UCSD-AML1 (cell line): ENCODE measurements around the gene IRF6.
"Not testable (repeated sequence)": the region's sequence is repeated elsewhere in the genome, so short reads cannot be mapped to it uniquely, and the experiment has no call there.

Experiments used
- DNase-seq: peaks from one replicate; lab custom pipeline; 2025; ENCODE audit not compliant: unreplicated experiment; lab: John Stamatoyannopoulos, UW

Gene IRF6

DNA sequence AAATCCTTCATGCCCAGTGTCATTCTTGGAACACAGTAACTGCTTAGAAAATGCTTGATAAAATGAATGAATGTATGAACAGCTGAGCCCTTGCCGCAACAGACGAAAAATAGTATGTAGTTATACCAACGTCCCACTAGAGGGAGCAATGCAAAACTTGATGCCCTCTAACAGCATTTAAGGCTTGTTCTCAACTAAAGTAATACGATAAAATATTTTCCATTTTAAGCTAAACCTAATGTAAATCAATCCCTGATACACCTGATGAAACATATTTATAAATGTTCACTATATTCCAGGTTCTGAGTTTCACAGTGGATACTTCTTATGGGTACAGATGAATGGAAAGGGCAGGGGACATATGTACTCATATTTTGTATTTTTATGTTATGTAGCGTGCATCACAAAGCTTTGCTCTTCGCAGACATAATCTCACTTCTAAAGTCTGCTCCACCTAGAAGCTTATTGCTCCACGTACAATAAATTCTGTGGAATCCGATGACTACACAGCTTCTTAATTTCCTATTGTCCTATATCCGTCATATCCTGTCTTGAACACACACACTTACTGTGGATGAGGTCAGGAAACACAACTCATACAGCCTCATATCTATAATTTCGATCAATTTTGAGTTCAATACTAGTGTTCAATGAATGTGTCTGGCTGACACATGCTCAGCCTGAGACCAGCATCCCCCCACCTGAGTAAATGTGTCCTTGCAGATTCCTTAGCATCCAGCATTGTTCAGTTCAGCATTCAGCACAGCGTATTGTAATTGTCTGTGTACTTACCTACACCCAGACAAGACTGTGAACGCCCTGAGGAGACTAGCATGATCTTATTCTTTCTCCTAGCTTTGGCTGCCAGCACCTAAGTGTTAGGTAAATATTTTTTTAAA, 17.4 kb upstream of the IRF6 start:
- no peak for DNase-seq

GRCh38 chr1:209822706-209823105, 16.8 kb upstream of the IRF6 start:
- DNase-seq, result no peak

- no peak for DNase-seq
Observed at GRCh38 chr1:209820986-209821385, 15.0 kb upstream of the IRF6 start.

DNA sequence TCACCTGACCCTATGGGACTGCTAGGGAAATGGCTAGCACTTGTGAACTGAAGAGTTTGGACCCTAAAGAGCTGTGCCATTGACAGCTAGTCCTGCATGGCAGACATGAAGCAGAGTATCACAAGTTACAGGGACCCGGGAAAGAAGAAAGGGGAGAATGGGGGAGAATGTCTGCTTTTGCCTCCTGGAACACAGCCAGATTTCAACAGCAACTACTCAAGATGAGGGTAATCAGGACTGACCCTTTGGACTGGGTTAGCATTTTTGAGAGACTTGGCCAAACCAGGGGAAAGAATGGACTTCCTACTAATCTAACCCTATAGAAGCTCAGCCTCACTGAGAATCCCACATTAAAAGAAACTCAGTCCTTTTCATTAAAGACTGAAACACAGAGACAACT, 13.1 kb upstream of the IRF6 start:
- no peak for DNase-seq

GRCh38 chr1:209817691-209818090, 11.7 kb upstream of the IRF6 start:
- DNase-seq, result no peak

DNA sequence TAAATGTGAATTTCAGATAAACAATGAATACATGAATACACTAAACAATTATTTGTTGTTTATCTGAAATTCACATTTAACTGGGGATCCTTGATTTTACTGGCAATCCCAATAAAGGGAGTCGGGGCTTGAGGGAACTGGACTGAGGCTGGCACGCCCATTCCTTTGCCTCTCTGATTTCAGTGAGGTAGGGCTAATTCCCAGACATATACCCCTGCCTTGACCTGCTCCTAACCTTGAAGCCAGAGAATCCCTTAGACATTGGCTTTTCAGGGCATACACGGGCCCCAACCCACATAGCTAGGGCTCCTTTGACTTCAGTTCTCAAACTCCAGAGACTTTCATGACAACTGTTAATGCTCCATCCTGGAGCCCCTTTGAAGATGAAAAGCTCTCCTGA, 11.0 kb upstream of the IRF6 start:
- DNase-seq, result no peak

GRCh38 chr1:209815931-209816341, 10.0 kb upstream of the IRF6 start:
- DNase-seq, result no peak

DNA sequence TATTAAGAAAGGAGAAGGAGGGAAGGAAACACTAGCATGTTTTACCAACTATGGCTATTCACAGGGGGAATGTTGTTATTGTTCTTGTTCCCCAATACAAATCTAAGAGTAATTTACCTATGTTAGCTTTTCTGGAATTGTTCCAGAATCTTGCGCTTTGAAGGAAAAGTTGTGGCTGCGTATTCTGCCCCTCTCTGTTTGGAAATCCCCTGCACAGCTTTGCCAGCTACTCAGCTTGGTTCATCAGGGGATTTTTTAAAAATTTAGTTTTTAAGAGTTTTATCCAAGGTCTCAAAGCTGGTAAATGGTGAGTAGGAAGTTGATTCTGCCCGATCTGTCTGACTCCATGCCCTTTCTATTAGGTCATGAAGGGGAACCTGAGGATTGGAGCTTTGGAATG, 9.5 kb upstream of the IRF6 start:
- DNase-seq, result no peak

DNA sequence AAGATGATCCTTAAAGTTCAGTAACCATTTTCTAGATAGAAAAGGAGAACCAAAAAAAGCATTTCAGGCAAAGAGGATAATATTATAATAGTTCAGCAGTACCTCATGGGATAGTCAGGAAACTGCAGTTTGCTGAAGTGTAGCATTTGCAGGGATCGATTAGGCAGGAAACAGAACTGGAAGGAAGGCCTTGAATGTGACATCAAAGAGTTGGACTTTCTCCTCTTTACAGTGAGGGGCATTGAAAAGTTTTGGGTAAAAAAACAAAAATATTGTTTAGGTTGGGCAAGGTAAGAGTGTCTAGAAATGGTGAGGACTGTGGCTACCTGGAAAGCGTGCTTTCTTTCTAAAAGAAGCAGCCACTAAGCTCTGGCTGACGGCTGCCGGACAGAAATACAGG, 8.0 kb upstream of the IRF6 start:
- DNase-seq, result no peak

- DNase-seq, result no peak
Observed at GRCh38 chr1:209810783-209811182, 4.8 kb upstream of the IRF6 start.

- no peak for DNase-seq
Observed at GRCh38 chr1:209809611-209810010, 3.7 kb upstream of the IRF6 start.

- no peak for DNase-seq
Observed at GRCh38 chr1:209808059-209808581, 2.2 kb upstream of the IRF6 start.

- DNase-seq, result no peak
Observed at GRCh38 chr1:209807509-209807908, 1.6 kb upstream of the IRF6 start.

DNA sequence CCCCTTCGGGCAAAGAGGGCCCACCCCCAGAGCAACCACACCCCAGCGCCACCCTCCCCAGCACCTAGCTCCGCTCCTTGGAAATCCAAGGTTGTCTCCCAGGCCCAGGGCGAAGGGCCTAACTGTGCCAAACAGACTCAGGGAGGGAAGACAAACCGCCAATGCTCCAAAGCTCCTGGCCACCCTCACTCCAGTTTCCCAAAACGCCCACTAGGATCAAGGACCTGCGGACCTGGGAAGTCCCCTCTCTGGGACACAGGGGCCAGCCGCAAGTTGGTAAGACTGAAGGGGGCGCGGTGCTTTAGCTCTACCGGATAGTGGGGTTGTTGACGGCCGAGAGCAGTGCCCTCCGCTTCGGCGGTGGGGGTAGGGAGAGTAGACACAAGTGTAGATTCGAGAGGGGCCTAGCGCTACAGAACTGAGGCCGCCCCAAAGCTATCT, 581 bp downstream of the IRF6 start:
- no peak for DNase-seq

DNA sequence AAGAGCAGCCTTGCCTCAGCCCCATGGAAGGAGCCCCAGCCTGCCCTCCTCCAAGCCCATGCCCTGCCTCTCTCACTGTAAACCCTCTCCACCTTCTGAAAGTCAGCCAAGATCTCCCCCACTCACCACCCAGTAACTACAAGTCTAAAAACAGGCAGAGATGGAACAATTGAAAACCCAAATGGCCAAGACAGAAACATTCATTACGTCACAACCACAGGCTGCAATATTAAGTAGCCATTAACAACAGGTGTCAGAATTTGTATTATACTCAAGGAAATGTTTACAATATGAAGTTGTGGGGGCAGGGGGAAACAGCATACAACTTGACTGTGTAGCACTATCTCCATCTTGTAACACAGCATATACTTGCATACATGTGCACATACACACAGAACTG, 2.4 kb downstream of the IRF6 start:
- no peak for DNase-seq

GRCh38 chr1:209802780-209803152, 3.2 kb downstream of the IRF6 start:
- no peak for DNase-seq

DNA sequence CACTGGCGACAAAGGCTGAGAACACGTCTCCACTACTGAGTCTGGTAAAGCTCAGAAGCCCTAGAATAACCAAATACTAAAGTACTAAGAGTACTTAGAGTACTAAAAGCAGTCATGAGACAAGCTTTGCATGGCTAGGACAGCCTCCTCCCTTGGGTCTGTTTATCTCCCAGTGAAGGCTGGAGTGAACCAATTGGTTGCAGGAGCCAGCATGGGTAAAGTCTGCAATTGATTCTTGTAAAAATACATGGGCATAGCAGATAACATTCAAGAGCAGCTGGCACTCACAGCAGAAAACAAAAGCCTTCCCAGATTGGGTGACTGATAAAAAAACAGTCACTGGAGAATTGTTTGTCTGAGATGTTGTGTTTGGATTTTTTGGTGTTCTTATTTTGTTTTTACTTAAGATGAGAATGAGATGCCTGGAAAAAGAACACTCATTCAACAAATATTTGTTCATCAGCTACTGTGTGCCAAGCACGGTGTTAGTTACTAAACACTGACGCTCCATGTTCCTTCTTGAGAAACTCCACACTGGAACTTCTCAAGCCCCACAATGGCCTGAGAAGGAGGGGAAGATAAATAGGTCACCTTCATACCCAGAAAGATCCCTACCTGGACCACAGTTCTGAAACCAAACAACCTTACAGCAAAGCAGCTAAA, 3.7 kb downstream of the IRF6 start:
- DNase-seq, result no peak

DNA sequence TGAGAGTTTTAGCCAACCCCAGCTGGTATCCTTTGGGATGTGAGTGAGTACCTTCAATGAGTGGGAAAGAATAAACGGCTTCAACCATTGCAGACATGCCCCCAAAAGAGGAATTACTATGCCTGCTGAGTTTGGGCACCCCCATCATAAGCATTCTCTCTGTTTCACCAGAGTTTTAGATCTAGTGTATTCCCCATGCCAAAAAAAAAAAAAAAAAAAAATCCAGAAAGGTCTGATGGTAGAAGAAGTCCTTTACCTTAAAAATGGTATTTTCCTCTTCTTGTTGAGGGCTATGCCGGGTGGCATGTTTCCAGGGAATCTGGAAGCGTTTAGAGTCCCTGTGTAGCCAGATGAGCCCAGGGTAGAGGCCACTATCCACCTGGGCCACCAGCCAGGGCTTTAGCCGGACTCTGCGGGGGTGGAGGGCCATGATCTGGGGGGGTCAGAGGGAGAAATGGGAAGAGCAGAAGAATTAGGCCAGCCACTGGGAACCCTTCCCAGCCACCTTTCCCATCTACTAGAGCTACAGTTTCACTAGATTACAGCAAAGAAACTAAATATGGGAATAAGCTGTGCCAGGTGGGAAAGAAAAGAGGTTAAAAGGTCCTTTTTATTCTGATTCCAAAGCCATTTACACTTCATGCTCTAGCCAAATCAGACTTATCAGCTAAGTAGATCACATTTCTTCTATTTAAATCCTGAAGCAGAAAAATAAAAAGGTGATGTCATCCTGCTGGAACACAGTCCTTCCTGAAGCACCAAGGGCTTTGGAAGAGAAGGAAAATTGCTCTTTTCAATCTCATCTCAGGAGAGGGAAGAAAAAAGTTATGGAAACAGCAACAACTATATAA, 4.7 kb downstream of the IRF6 start:
- no peak for DNase-seq

DNA sequence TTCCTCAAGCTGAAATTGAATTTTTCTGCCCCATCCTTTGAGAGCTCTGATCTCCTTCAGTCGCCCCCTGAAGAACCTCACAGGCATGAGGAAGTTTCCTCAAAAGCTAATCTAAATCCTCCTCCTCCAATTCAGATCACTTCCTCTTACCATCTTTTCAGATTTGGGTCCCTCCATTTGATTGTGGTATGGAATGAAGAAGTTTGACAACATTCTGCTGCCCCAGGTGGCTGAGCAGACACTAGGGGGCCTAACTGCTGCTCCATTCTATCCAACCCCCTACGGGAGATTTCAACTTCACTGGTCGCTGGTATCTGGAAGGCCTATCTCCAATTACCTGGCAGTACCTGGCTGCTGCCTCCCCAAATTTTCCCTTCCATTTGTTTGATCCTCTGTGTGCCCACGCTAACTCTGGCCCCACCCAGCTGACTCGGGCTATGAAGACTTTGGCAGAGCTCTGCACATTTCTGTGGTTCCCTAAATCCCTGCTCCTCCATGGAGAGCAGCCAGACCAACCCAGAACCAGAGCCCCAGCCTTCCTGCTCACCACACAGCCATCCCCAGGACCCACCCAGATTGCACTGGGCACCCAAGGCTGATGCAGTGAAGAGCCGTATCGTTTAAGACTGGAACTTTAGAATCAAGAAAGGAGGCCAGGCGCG, 7.8 kb downstream of the IRF6 start:
- no peak for DNase-seq

GRCh38 chr1:209793711-209794110, 12.2 kb downstream of the IRF6 start:
- not testable (repeated sequence) for DNase-seq

GRCh38 chr1:209791920-209792319, 14.0 kb downstream of the IRF6 start:
- no peak for DNase-seq
